Choroid plexus epithelial cell (primary cell): ENCODE results near the gene FKBP2.

ENCODE experiments used
- DNase-seq: peaks from one replicate; pipeline ENCODE4 v3.0.0-alpha.2; 2010; ENCODE audit warnings: low read depth
- H3K4me3 ChIP-seq: 2 replicates; pipeline ENCODE4 v1.5.1; 2011; ENCODE audit warnings: low read depth, mild to moderate bottlenecking, control low read depth, low read length, moderate library complexity
- TF ChIP-seq, protein P1 (sequence below): conservative IDR thresholded peaks from 2 replicates; pipeline ENCODE4 v1.5.1; 2011; ENCODE audit warnings: low read depth, mild to moderate bottlenecking, control low read depth, inconsistent platforms, low read length, moderate library complexity

Gene FKBP2

DNA sequence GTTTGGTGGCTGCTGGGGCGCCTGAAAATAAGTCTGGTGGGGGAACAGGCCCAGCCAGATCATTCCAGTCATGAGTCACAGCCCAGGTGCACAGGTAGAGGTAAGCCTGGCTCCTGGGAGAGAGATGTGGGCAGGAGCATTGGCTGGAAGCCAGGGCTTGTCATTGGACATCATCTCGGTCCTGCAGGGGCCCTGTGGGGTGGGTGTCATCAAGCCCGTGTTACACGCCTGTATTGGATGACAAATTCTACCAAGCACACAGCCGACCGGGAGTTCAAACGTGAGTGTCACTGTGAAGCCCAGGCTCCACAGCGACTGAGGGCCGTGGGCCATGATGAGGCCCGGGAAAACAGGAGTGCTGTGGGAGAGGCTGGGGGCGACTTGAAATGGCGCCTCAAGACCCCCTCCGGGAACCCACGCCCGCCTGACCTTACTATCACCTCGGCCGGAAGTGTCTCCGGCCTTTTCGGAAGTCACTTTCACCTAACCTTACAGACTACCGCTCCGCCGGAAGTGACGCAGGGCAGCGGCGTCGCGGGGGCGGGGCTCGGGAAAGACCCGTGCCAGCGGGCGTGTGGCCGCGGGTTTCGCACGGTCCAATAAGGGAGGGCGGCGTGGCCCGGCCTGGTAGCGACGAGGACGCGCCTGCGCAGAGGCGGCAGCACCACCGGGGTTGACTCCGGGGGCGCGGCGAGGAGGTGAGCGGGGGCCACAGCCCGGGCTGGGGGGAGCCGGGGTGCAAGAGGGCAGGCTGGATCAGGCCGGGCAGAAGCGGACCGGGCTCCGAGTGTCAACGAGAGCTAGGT is at the start of gene FKBP2:
Gene FKBP2 (plus strand): TSS at position 661 of the 806 bp plus-strand sequence. CDS start 1,293 bp downstream, outside the sequence.
- peak; percentile 98 for DNase-seq
- H3K4me3 ChIP-seq, result peak within 1 kb of the TSS; percentile 91
- TF ChIP-seq, protein P1, sequence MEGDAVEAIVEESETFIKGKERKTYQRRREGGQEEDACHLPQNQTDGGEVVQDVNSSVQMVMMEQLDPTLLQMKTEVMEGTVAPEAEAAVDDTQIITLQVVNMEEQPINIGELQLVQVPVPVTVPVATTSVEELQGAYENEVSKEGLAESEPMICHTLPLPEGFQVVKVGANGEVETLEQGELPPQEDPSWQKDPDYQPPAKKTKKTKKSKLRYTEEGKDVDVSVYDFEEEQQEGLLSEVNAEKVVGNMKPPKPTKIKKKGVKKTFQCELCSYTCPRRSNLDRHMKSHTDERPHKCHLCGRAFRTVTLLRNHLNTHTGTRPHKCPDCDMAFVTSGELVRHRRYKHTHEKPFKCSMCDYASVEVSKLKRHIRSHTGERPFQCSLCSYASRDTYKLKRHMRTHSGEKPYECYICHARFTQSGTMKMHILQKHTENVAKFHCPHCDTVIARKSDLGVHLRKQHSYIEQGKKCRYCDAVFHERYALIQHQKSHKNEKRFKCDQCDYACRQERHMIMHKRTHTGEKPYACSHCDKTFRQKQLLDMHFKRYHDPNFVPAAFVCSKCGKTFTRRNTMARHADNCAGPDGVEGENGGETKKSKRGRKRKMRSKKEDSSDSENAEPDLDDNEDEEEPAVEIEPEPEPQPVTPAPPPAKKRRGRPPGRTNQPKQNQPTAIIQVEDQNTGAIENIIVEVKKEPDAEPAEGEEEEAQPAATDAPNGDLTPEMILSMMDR, result no peak

DNA sequence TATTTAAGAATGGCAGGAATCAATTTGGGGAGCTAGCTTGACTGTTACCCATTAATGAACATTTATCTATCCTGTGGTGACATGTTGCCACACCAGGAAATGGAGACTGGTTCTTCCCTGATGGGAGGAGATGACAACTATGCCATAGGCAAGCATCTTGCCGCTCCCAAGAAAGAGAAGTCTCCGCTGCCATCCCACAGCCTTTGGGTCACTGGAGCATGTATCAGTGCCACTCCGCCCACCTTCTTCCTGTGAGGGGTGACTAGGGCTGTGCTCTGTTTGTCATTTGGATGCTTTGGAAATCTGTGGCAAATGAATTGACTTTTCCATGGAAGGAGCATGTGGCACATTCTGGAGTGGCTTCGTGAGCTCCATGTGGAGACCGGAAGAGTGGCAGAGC is 48.5 kb upstream of the FKBP2 start:
- no peak overlapping the region for H3K4me3 ChIP-seq
- DNase-seq, result no peak
- TF ChIP-seq, protein P1, result no peak

DNA sequence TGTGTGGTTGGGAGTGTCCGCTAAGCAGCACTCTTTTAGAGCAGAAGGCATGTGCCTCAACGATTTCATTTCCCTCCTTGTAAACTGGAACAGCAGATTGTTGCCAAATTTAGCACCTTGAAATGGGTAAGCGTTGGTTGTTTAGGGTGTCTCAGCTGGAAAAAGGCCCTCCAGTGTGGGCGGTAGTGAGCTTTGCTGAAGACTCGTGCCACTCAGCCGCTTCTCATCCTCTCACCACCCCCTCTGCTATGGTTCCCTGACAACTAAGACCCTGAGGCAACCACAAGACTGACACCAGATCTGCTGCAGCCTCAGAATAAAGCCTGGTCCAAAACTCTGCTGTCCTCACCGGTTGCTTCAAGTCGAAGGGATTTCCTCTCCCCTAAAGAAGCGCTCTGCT is 44.3 kb upstream of the FKBP2 start:
- H3K4me3 ChIP-seq, result no peak overlapping the region
- DNase-seq, result no peak
- TF ChIP-seq, protein P1, result no peak

DNA sequence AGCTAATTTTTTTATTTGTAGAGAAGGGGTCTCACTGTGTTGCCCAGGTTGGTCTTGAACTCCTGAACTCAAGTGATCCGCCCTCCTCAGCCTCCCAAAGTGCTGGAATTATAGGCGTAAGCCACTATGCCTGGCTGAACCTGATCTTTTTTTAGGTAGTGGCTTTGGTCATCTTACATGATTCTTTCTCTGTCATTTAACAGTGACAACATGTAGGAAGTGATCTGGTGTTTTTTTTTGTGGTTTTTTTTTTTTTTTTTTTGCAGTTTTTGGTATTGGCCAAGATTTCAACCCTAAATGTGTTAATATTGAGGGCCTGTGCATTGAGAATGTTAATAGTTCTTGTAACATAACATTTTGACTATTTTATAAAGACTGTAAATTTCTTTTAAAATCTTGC is 42.4 kb upstream of the FKBP2 start:
- TF ChIP-seq, protein P1, result no peak
- no peak for DNase-seq
- no peak overlapping the region for H3K4me3 ChIP-seq

DNA sequence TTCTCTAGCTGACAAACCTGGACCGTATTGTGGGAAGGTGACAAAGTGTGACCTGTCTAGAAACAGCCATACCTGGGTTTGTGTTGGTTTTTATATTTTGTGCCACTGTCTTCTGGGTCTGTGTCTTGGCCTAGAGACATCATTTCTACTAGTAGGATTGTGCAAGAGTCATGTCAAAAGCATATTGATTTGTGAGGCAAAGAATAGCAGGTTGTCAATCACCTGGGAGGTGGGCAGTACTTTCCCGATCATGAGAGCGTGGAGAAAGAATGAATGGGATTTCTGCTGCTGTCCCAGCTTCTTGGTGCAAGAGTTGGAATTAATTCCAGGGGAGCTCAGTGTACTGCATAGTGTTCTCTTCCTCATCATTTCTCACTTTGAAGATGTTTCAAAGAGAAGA is 39.4 kb upstream of the FKBP2 start:
- H3K4me3 ChIP-seq, result no peak overlapping the region
- no peak for DNase-seq
- TF ChIP-seq, protein P1, result no peak

DNA sequence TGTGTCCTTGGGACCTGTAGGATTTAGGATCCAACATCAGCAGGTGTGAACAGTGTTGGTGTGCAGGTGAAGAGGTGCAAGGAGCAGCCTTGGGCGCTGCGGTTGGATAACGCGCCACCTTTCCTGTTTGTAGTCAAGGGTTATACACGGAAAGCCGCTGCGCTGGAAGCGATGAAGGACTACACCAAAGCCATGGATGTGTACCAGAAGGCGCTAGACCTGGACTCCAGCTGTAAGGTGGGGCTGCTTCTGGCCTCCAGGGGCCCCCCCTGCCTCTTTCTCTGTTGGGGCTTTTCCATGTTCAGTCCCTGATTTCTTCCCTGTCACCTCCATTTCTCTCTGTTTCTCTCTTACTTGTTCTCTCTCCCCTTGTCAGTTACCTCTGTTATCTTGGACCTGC is 37.9 kb upstream of the FKBP2 start:
- no peak for DNase-seq
- H3K4me3 ChIP-seq, result no peak overlapping the region
- TF ChIP-seq, protein P1, result no peak
